GM12874 (cell line): ENCODE data around the gene USP10.

Experiments used
- TF ChIP-seq, protein P1 (sequence below): IDR thresholded peaks from 2 replicates; pipeline ENCODE4 v1.5.1; 2011; ENCODE audit warnings: low read depth, mild to moderate bottlenecking, control low read depth, low read length, moderate library complexity; ENCODE audit not compliant: insufficient read depth

The USP10 gene

DNA sequence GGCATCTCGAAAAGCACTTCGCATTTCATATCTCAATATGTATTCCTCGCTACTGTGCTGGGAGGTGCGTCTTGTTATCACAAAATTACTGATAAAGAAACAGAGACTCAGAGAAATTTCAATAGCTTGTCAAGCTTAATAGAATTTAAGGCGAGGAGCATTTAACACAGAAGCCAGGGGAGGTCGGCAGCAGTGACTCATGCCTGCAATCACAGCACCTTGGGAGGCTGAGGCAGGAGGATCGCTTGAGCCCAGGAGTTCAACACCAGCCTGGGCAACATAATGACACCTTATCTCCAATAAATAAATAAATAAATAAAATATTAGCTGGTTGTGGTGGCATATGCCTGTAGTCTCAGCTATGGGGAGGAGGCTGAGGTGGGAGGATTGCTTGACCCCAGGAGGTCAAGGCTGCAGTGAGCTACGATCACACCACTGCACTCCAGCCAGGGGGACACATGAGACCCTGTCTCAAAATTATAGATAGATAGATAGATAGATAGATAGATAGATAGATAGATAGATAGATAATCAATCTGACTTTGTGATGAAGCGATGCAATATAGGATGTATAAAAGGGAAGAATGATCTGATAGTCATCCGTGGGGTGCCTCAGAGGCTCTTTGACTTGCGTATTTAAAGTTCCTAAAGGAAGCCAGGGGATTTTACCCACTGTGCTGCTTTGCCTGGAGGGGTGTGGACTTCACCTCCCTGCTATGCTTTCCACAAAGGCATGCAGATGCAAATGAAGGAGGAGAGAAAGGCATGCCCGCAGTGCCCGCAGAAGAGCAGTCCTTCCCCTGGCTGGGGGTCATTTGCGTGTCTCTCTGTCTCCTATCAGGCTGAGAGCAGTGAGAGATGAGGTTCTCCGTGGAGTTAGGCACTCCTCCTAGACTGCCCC, 15.9 kb upstream of the USP10 start:
- TF ChIP-seq, protein P1, sequence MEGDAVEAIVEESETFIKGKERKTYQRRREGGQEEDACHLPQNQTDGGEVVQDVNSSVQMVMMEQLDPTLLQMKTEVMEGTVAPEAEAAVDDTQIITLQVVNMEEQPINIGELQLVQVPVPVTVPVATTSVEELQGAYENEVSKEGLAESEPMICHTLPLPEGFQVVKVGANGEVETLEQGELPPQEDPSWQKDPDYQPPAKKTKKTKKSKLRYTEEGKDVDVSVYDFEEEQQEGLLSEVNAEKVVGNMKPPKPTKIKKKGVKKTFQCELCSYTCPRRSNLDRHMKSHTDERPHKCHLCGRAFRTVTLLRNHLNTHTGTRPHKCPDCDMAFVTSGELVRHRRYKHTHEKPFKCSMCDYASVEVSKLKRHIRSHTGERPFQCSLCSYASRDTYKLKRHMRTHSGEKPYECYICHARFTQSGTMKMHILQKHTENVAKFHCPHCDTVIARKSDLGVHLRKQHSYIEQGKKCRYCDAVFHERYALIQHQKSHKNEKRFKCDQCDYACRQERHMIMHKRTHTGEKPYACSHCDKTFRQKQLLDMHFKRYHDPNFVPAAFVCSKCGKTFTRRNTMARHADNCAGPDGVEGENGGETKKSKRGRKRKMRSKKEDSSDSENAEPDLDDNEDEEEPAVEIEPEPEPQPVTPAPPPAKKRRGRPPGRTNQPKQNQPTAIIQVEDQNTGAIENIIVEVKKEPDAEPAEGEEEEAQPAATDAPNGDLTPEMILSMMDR, result no peak

DNA sequence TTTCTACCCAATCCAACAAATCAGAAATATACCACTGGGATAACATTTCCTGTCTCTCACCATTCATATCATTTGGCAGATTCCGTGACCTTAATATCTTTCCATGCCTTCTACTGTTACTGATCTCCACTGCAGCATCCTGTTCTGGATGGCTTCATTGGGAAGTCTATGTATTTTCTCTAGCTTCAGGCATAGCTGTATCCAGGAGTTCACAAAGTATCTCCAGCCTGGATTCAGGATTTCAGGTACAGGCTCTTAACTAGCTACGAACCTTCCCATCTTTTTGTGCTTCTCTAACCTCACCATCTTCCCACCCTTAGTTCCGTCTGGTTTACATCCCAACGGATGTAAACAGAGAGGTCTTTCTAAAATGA, 15.2 kb upstream of the USP10 start:
- TF ChIP-seq, protein P1, result no peak

DNA sequence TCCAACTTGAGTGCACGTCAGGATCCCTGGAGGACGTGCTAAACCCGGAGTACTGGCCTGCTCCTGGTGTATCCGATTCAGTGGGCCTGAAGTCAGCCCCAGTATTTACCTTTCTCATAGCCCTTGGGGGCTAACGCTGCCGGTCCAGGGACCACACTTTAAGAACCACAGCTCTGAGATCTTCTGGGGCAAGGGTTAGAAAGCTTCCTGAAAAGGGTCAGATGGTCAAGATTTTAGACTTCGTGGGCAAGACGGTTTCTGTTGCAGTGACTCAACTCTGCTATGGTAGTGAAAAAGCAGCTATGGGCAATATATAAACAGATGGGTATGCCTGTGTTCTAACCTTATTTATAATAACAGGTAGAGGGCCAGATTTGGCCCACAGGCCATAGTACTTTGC, 14.6 kb upstream of the USP10 start:
- TF ChIP-seq, protein P1, result no peak

DNA sequence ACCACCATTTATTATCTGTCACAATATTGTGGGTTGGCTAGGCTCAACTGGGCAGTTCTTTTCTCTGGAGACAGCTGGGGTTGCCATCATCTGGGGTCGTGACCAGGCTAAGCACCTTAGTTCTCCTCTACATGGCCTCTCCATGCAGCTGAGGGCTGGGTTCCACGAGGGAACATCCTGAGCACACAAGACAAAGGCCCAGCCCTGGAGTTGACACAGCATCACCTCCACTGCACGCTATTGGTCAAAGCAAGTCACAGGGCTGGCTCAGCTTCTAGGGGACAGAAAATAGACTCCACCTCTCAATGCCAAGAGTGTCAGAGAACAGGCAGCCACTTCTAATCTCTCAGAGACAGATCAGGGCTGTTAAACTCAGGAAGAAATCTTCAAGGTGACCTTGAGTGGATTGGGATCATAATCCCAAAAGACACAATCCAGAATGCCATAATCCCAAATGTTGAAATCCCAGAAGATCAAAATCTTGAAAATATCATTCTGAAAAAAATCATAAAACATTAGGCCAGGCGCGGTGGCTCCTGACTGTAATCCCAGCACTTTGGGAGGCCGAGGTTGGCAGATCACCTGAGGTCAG, 13.0 kb upstream of the USP10 start:
- TF ChIP-seq, protein P1, result no peak

DNA sequence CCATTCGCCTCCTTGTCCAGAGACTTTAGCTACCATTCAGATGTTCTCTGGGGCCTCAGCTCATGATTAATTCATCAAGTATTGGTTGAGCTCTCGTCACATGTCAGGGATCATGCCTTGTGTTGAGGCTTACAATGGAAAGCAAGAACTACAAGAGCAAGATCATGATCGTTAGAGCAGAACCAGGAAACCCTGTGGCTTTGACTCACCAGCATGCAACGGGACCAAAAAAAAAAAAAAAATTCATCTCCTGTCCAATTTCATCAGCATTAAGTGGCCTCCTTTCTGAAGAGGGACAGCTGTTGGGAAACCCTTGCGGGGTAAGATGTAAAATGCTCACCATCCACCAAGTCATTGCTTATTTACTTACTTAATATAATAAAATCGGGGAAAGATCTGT, 12.1 kb upstream of the USP10 start:
- TF ChIP-seq, protein P1, result no peak

DNA sequence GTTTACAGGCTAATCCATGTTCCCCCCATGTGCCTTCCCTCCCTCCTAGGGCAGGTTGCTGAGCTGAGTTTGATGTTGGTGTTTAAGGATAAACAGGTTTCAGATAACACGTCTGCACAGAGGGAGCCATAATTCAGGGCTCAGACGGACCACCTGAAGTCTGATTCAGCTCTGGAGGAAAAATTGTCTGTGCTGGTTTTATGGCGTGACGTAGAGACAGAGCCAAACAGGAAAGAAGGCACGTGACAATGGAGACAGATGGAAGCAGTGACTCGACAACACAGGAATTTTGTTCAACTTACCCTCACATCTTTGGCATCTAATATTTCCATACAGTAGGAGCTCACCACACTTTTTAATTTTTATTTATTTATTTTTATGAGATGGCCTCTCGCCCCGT, 10.7 kb upstream of the USP10 start:
- TF ChIP-seq, protein P1, result no peak

DNA sequence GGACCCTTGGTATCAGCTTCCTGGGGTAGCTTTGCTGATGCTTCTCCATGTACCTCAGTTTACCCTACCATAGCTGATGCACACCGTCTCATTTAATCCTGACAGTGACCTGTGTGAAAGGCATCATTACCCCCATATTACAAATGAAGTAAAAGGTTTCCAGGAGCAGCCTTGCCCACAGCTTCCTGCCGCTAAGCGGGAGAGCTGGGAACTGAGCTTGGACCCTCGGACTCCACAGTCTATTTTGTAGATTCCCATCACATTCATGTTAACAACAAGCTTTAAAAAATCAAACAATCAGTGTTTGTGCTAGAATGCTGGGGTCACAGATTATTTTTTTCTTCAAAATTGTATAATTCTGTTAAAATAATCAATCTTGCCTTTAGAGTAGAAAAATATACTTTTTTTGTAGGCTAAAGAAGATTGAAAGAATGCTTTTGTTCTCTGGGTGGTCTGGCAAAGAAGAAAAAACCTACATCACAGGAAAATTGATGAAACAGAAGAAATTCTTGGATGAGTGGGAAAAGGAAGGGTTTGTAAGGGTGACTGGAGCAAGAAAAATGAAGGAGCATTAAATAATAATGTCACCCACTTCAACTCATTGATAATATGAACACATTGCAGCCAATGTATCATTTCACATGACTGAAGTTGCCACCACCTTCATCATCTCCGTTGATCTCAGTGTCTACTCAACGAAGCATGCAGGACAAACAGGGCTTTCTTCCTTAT, 9.5 kb upstream of the USP10 start:
- TF ChIP-seq, protein P1, result no peak
